ENCODE measurements around the gene CHAT.

Gene CHAT

DNA sequence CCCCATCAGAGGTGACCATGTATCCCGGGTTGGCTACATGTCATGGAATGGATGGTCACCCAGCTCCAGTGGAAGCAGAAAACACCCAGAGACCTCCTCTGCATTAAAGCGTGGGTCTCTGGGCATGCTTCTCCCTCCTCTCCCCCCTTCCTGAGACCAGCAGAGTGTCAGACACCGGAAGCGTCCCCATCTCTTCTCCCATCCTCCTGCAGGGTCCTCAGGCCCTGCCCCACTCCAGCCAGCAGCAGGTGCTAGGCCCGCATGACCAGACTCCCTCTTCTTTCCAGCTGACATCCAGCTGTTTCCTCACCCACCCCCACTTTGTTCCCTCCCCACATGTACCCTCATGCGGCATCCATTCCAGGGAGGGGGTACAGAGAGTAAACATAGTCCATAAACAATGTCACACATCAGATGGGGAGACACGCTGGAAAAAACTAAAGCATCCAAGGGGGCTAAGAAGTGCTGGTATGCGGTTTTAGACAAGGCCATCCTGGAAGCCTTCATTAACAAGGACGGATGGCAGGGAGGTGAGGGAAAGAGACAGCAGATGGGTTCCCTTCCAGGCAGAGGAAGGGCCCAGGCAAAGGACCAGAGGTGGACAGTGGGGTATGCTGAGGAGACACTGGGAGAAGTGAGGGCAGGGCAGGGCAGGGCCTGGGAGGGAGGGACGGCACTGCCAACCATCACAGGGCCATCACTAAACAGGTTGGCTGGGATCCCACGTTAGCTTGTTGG, 16.2 kb upstream of the CHAT start:
- no peak for DNase-seq

- no peak for DNase-seq
Measured at GRCh38 chr10:49598164-49598856, 15.5 kb upstream of the CHAT start.

- DNase-seq: no peak
Measured at GRCh38 chr10:49598986-49599385, 14.9 kb upstream of the CHAT start.

GRCh38 chr10:49599546-49599945, 14.3 kb upstream of the CHAT start:
- DNase-seq: no peak

- DNase-seq: no peak
Measured at GRCh38 chr10:49600046-49600445, 13.8 kb upstream of the CHAT start.

- DNase-seq: no peak
Measured at GRCh38 chr10:49600781-49601400, 12.9 kb upstream of the CHAT start.

- no peak for DNase-seq
Measured at GRCh38 chr10:49601857-49602256, 12.0 kb upstream of the CHAT start.

DNA sequence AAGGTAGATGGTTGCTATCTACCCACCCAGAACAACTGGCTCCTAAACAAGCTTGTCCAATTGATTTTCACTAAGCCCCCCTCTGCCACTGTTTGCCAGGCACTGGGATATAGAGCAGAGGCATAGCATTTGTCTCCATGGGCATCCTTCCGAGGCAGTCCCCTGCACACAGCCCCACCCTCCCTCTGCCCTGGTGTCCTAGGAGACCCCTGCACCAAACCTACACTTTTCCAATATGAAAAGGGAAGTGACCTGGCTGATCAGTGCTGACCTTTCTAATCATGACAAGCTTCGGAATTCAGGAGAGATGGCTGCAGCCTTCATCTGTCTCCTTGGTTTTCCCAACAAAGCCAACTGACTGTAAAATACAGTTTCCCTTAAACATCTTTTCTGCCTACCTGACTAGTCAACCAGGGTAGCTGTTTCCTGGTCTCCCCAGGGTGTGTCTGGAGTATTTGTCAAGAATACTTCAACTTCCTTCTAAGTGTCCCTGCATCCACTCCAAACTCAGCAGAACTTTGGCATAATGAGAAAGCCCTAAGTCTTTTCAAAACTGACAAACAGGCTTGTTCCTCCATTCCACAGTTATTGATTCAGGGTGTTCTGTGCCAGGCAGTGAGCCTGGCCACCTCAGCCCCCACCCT, 11.3 kb upstream of the CHAT start:
- no peak for DNase-seq

DNA sequence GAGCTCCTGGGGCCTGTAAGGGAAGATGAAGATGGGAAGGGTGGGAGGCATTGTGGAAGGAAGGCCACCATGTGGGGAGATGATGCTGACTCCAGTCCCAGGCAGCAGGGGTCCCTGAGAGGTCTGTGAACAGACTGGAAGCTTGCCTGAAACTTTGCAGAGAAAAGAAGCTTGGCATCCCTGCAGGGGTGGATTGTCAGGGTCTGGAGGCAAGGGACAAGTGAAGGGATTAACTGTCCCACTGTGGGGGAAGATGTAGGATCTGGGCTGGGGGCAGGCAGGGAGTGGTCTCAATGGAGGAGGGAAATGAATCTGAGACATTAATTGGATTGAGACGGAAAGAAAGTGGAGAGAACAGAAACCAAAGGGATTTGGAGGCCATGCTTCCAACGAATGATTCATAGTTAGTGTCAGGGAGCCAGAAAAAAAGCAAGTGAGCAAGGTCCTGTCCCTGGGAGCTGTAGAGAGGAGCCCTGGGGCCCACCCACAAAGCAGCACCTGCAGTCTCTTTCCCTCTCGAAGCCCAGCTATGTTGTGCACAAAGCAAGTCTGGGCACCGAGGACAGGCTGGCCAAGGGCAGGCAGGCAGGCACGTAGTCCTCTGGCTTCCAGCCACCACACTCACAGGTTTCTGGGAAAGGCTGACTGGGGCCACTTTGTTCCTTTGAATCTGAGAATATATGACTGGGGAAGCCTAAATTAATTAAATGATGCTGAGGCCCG, 8.5 kb upstream of the CHAT start:
- no peak for DNase-seq

DNA sequence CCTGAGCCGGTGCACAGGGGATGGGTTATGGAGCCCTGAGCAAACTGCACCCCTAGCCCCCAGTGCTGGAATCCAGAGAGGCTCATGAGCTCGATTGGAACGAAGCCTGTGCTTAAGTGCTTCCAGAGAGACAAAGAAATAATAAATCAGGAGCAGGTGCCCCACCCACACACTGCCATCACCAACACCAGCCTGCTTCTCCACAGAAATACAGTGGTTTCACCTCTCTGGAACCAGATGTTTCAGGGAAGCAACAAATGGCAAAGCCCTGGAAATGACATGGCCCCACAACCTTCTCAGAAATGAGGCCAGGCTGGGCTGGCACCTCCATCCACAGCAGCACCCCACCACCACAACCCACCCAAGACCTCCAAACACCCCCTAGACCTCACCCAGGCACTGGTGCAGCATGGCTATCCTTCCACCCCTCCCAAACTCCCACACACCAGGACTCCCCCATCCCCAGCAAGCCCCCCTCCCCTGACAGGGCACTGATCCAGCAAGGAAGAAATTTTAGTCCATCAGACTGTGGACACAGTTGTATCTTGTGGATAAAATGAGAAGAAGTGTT, 7.8 kb upstream of the CHAT start:
- DNase-seq: no peak

DNA sequence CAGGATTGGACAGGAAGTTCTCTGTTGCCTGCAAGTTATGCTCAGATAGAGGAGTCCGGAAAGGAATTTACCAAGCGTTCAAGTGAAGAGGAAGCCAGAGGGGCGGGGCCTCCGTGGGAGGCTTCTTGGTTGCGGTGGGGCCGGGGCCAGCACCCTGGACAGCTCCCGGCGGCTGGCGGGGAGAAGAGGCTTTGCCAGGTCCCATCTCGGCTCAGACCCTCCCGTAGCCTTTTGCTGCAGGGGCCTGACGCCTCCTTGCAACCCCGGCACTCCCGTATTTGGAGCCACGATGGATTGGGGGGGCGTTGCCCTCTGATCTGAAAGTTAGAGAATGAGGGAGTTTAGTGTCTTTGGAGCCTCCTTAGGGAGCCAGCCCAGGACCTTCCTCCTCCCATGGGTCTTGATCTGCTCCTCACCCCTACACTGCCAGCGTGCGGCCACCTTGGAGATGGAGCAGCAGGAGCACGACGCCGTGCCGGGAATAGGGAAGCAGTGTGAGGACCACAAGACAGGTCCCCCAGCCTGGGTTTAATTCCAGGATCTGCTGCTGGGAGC, 6.8 kb upstream of the CHAT start:
- DNase-seq: peak; percentile 73

DNA sequence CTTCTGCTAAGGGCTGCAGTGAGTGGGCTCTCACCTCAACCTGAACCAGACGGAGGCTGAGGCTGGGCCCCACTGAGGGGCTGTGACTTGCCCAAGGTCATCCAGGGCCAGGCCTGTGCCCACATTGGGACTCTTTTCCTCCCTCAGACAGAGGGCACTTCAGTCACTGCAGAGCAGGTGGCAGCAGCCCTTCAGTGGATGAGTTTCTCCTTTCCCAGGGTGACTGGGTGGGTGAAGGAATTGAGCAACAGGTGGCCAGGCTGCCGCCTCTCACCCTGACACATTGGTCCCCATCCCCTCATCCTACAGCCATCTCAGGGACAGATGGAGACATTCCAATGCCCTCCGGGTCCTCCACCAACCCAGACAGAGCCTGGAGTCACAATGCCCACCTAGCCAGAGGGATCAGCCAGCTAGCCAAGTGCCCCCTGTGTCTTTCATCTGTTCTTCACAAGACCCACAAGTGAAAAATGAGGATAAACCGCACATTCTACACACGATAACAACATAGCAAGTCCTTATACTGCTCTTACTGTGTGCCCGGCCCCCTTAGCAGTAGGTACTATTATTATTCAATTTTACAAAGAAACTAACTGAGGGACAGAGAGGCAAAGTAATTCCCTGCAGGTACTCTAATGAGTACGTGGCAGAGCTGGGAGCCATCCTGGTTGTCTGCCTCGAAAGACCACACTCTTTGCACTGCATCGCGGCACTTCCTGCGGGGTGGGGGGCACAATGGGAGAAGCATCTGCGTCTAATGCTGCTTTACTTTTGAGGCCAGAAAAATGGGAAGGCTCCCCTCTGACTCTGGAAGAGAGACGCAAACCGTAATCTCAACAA, 5.5 kb upstream of the CHAT start:
- DNase-seq: no peak

- DNase-seq: no peak
Measured at GRCh38 chr10:49609006-49609282, 4.9 kb upstream of the CHAT start.

- no peak for DNase-seq
Measured at GRCh38 chr10:49609283-49610113, 4.3 kb upstream of the CHAT start.

DNA sequence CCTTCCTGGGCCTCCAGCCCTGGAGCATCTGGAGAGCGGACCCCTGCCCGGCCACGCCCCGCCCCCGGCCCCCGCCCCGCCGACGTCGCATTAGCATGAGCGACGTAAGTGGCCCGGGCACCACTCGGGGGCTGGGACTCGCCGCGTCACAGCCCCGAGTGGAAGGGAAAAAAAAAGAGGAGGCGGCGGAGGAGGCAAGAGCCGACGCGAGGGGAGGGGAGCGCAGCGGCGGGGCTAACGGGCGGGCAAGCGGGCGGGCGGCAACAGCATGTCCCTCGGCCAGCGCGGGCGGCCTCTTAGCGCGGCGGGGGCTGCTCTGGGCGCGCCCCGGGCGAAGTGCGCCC, 3.8 kb upstream of the CHAT start, which contains the start of gene SLC18A3:
Gene SLC18A3 (plus strand): TSS at position 197 of the 344 bp plus-strand sequence. CDS start 431 bp downstream, outside the sequence.
- DNase-seq: no peak

DNA sequence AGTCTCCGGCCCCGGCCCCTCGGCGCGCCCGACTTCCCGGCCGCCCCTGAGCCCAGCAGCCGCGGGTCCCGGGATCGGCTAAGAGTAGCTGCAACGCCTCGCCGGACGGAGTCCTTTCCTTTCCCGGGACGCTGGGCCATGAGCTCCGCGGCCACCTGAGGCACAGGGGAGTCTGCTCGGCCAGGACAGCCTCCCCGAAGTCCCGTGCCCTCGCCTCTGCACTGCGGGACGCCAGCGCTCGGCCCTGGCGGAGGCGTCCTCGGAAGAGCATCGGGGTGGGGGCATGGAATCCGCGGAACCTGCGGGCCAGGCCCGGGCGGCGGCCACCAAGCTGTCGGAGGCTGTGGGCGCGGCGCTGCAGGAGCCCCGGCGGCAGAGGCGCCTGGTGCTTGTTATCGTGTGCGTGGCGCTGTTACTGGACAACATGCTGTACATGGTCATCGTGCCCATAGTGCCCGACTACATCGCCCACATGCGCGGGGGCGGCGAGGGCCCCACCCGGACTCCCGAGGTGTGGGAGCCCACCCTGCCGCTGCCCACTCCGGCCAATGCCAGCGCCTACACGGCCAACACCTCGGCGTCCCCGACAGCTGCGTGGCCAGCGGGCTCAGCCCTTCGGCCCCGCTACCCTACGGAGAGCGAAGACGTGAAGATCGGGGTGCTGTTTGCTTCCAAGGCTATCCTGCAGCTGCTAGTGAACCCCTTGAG, 3.2 kb upstream of the CHAT start:
- DNase-seq: no peak

GRCh38 chr10:49611166-49611815, 2.5 kb upstream of the CHAT start:
- DNase-seq: no peak

GRCh38 chr10:49611816-49612512, 1.9 kb upstream of the CHAT start:
- no peak for DNase-seq

All from RPMI8226 (cell line).